OCI-LY7 (cell line): ENCODE data around the gene NOXA1. TPM values are rescaled to one million over a fixed set of nuclear protein-coding genes. Genes with fewer than 3 reads are reported as not detected.

Source experiments
- BruUV-seq: library from RNA; stranded (reverse); fragments of 400-500 nt; replicated peaks from 2 replicates; lab custom pipeline; 2021; lab: Mats Ljungman, UMichigan
- CTCF ChIA-PET: fragments of 300-600 bp; sonication (Branson Sonifier 250); formaldehyde crosslinking; loops from one replicate; lab custom pipeline; 2022; ENCODE audit warnings: antibody characterized with exemption; ENCODE audit not compliant: unreplicated experiment; lab: Charles Lee
- POLR2A ChIA-PET: fragments of 300-600 bp; sonication (Branson Sonifier 250); formaldehyde crosslinking; loops from one replicate; lab custom pipeline; 2022; ENCODE audit warnings: antibody characterized with exemption; lab: Charles Lee
- DNase-seq: peaks from one replicate; pipeline ENCODE4 v3.0.0-alpha.2; 2015; ENCODE audit warnings: low spot score
- H2AFZ ChIP-seq: fragments of 200-600 bp; sonication (generic), shearing (Covaris generic); 2 replicates; pipeline ENCODE4 v1.6.1; 2014; ENCODE audit warnings: mild to moderate bottlenecking, antibody characterized with exemption, low read length, moderate library complexity
- H3K27ac ChIP-seq: fragments of 200-600 bp; sonication (generic); 2 replicates; pipeline ENCODE4 v1.5.1; 2014; ENCODE audit warnings: mixed run types, low read depth, mild to moderate bottlenecking, moderate library complexity, low read length, inconsistent platforms; ENCODE audit not compliant: poor library complexity, severe bottlenecking
- H3K36me3 ChIP-seq: fragments of 200-600 bp; sonication (generic); 2 replicates; pipeline ENCODE4 v1.6.1; 2014; ENCODE audit warnings: mild to moderate bottlenecking, antibody characterized with exemption, low read length, moderate library complexity, mixed read lengths; ENCODE audit not compliant: insufficient read depth
- H3K4me1 ChIP-seq: fragments of 200-600 bp; sonication (generic); 2 replicates; pipeline ENCODE4 v1.5.1; 2014; ENCODE audit warnings: mild to moderate bottlenecking, low read length; ENCODE audit not compliant: insufficient read depth, poor library complexity, severe bottlenecking
- H3K4me2 ChIP-seq: fragments of 200-600 bp; sonication (generic); 2 replicates; pipeline ENCODE4 v1.6.1; 2014; ENCODE audit warnings: mild to moderate bottlenecking, low read length
- H3K4me3 ChIP-seq: fragments of 200-600 bp; sonication (generic); 2 replicates; pipeline ENCODE4 v1.5.1; 2014; ENCODE audit warnings: mild to moderate bottlenecking, low read depth, low read length; ENCODE audit not compliant: poor library complexity, severe bottlenecking
- H3K79me2 ChIP-seq: fragments of 200-600 bp; sonication (generic); 2 replicates; pipeline ENCODE4 v1.6.1; 2016; ENCODE audit warnings: low read depth, mild to moderate bottlenecking, low read length, moderate library complexity, mixed read lengths; ENCODE audit not compliant: insufficient read depth
- H3K9me2 ChIP-seq: fragments of 200-600 bp; sonication (generic); 2 replicates; pipeline ENCODE4 v1.6.1; 2016; ENCODE audit warnings: mild to moderate bottlenecking, low read length, mixed read lengths; ENCODE audit not compliant: insufficient read depth
- H3K9me3 ChIP-seq: fragments of 200-600 bp; sonication (generic); 2 replicates; pipeline ENCODE4 v1.6.1; 2014; ENCODE audit warnings: mild to moderate bottlenecking, mixed run types, low read length, mixed read lengths
- H4K20me1 ChIP-seq: fragments of 200-600 bp; sonication (generic); 2 replicates; pipeline ENCODE4 v1.6.1; 2014; ENCODE audit warnings: mild to moderate bottlenecking, antibody characterized with exemption, low read length, moderate library complexity, mixed read lengths; ENCODE audit not compliant: insufficient read depth
- EZH2phosphoT487 ChIP-seq: fragments of 200-600 bp; sonication (generic); IDR thresholded peaks from 2 replicates; pipeline ENCODE4 v1.6.1; 2018; ENCODE audit warnings: low read depth, borderline replicate concordance, mild to moderate bottlenecking, mixed run types, antibody characterized with exemption, low read length, moderate library complexity, mixed read lengths
- intact Hi-C: fragments of 100-400 bp; cut with micrococcal nuclease; formaldehyde crosslinking; loops from one replicate; pipeline ENCODE4 v1.10.0; 2022; ENCODE audit not compliant: unreplicated experiment
- total RNA-seq, 2 experiments: library from RNA; depleted of rRNA in 1 of 2; stranded (reverse); fragments of >200 nt in 1 of 2; shearing (Covaris generic) in 1 of 2; gene quantifications; 2 replicates each; pipeline ENCODE4 v1.2.3, GENCODE V29; 2014 to 2022
- TF ChIP-seq, protein P1 (sequence below): fragments of 200-600 bp; sonication (generic); conservative IDR thresholded peaks from 2 replicates; pipeline ENCODE4 v1.5.1; 2014; ENCODE audit warnings: mild to moderate bottlenecking, antibody characterized with exemption, low read length, moderate library complexity, mixed read lengths

The NOXA1 gene
- total RNA-seq, 2 experiments from 2014 or later: not detected

DNA sequence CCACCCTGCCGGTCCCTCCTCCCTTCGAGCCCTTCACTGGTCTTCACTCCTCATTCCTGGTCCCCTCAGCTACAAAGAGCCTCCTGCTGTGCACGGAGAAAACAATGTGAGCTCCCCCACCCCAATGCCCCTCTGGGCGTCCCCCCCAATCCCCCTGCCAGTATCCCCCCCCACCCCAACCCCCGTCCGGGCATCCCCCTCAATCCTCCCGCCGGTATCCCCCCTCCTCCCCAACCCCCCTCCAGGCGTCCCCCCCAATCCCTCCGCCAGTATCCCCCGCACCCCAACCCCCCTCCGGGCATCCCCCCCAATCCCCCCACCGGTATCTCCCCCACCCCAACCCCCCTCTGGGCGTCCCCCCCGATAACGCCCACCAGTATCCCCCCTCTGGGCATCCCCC lies 43.0 kb upstream of the NOXA1 start:
- no peak overlapping the region for H3K4me3 ChIP-seq
- H3K9me2 ChIP-seq: no peaks in the 10 kb centered on the region
- no peak for DNase-seq
- no peaks in the 10 kb centered on the region for H3K79me2 ChIP-seq
- CTCF ChIA-PET: no interaction called here
- H3K36me3 ChIP-seq: no peaks in the 10 kb centered on the region
- no peak overlapping the region for H3K27ac ChIP-seq
- H2AFZ ChIP-seq: no peak overlapping the region
- H3K9me3 ChIP-seq: no peaks in the 10 kb centered on the region
- TF ChIP-seq EZH2phosphoT487: no peak
- TF ChIP-seq, protein P1, sequence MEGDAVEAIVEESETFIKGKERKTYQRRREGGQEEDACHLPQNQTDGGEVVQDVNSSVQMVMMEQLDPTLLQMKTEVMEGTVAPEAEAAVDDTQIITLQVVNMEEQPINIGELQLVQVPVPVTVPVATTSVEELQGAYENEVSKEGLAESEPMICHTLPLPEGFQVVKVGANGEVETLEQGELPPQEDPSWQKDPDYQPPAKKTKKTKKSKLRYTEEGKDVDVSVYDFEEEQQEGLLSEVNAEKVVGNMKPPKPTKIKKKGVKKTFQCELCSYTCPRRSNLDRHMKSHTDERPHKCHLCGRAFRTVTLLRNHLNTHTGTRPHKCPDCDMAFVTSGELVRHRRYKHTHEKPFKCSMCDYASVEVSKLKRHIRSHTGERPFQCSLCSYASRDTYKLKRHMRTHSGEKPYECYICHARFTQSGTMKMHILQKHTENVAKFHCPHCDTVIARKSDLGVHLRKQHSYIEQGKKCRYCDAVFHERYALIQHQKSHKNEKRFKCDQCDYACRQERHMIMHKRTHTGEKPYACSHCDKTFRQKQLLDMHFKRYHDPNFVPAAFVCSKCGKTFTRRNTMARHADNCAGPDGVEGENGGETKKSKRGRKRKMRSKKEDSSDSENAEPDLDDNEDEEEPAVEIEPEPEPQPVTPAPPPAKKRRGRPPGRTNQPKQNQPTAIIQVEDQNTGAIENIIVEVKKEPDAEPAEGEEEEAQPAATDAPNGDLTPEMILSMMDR: no peak
- no peaks in the 10 kb centered on the region for H3K4me1 ChIP-seq
- intact Hi-C loops: no loop called here
- no TSS peak for BruUV-seq
- POLR2A ChIA-PET: no interaction called here
- no peak overlapping the region for H3K4me2 ChIP-seq
- H4K20me1 ChIP-seq: no peaks in the 10 kb centered on the region

DNA sequence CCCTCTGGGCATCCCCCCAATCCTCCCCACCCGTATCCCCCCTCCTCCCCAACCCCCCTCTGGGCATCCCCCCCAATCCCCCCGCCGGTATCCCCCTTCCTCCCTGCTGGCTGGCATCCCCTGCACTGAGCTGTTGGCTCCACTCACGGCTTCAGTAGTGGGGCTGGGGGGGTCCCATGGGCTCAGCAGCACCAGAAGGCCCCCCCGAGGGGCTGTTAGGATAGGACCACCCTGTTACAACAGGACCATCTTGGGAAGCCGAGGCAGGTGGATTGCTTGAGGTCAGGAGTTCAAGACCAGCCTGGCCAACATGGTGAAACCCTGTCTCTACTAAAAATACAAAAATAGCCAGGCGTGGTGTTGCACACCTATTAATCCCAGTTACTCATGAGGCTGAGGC lies 42.6 kb upstream of the NOXA1 start:
- BruUV-seq: no TSS peak
- Histone ChIP-seq H3K79me2 (no peaks in the 10 kb centered on the region), H3K36me3 (no peaks in the 10 kb centered on the region), H3K4me2 (no peak overlapping the region), H3K4me1 (no peaks in the 10 kb centered on the region), H3K9me3 (no peaks in the 10 kb centered on the region), H2AFZ (no peak overlapping the region), H4K20me1 (no peaks in the 10 kb centered on the region), H3K27ac (no peak overlapping the region), H3K4me3 (no peak overlapping the region), H3K9me2 (no peaks in the 10 kb centered on the region)
- intact Hi-C loops: no loop called here
- ChIA-PET CTCF (no interaction called here), POLR2A (no interaction called here)
- no peak for TF ChIP-seq EZH2phosphoT487
- TF ChIP-seq, protein P1: no peak
- DNase-seq: no peak

DNA sequence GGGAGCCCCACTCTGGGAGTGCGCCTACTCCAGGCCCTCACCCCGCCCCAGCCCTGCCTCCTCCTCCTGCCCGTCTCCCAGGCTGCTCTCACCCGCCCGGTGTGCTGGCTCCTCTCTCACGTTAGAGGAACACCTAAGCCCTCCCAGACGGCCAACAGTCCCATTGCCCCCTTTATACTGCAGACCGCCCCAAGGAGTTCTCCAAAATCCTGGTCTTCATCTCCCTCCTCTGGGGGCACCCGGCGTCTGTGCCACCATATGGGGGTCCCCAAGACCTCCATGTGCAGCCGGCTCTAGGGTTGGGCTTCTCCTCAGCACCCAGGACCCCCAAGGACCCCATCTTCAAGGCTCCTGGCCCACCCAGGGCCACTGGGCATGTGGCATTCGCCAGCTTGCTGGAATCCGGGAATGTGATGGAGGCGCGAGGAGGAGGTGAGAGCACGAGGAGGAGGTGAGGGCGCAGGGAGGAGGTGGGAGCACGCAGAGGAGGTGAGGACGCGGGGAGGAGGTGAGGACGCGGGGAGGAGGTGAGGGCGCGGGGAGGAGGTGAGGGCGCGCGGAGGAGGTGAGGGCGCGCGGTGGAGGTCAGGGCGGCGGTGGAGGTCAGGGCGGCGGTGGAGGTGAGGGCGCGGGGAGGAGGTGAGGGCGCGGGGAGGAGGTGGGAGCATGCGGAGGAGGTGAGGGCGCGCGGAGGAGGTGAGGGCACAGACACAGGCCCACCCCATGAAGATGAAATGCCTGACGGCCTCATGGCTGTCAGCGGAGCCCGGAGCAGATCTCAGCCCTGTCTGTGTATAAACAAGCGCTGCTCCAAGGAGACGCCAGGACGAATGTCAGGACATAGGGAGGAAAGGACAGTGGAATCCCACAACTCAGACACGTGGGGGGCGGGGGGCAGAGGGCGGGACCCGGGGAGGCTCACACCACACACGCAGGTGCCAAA lies 41.4 kb upstream of the NOXA1 start:
- Histone ChIP-seq H3K4me1 (no peaks in the 10 kb centered on the region), H3K27ac (no peak overlapping the region), H3K4me3 (no peak overlapping the region), H4K20me1 (no peaks in the 10 kb centered on the region), H3K4me2 (no peak overlapping the region), H3K9me3 (no peaks in the 10 kb centered on the region), H3K79me2 (no peaks in the 10 kb centered on the region), H3K36me3 (no peaks in the 10 kb centered on the region), H3K9me2 (no peaks in the 10 kb centered on the region), H2AFZ (no peak overlapping the region)
- no peak for TF ChIP-seq EZH2phosphoT487
- TF ChIP-seq, protein P1: no peak
- ChIA-PET POLR2A (no interaction called here), CTCF (no interaction called here)
- intact Hi-C loops: no loop called here
- no TSS peak for BruUV-seq
- DNase-seq: no peak
